Neural cell (in vitro differentiated cells): Measurements from ENCODE around the gene CDH20. TPM values are rescaled to one million over a fixed set of nuclear protein-coding genes. Genes with fewer than 3 reads are reported as not detected.

Source experiments
- H2AFZ ChIP-seq: fragments of 200-600, 300-800 bp; sonication (generic), shearing (Covaris generic); 2 replicates; pipeline ENCODE4 v1.6.0; 2014; ENCODE audit warnings: low read depth, mild to moderate bottlenecking, antibody characterized with exemption, low read length, moderate library complexity
- H3F3A ChIP-seq: fragments of 200-600 bp; shearing (Covaris generic); 2 replicates; pipeline ENCODE4 v1.6.1; 2016; ENCODE audit warnings: mild to moderate bottlenecking, moderate library complexity, mixed read lengths, antibody characterized with exemption, low read length; ENCODE audit not compliant: insufficient read depth, poor library complexity, severe bottlenecking
- H3K27ac ChIP-seq: fragments of 200-600, 300-800 bp; sonication (generic), shearing (Covaris generic); 2 replicates; pipeline ENCODE4 v1.5.1; 2014; ENCODE audit warnings: mild to moderate bottlenecking, low read length, moderate library complexity
- H3K27me3 ChIP-seq: fragments of 300-800, 200-600 bp; sonication (generic), shearing (Covaris generic); 2 replicates; pipeline ENCODE4 v1.6.0; 2014; ENCODE audit warnings: mild to moderate bottlenecking, low read depth, low read length, moderate library complexity; ENCODE audit not compliant: insufficient read depth
- H3K36me3 ChIP-seq: fragments of 300-800, 200-600 bp; sonication (generic), shearing (Covaris generic); 2 replicates; pipeline ENCODE4 v1.5.1; 2014; ENCODE audit warnings: mild to moderate bottlenecking, antibody characterized with exemption, low read length, moderate library complexity; ENCODE audit not compliant: insufficient read depth
- H3K4me2 ChIP-seq: fragments of 300-800, 200-600 bp; sonication (generic), shearing (Covaris generic); 2 replicates; pipeline ENCODE4 v1.6.0; 2014; ENCODE audit warnings: mild to moderate bottlenecking, low read length
- H3K4me3 ChIP-seq: fragments of 300-800, 200-600 bp; sonication (generic), shearing (Covaris generic); 2 replicates; pipeline ENCODE4 v1.5.1; 2014; ENCODE audit warnings: mild to moderate bottlenecking, low read length, moderate library complexity
- H3K79me2 ChIP-seq: fragments of 200-600 bp; shearing (Covaris generic); replicated peaks from 2 replicates; pipeline ENCODE4 v1.6.0; 2014; ENCODE audit warnings: mild to moderate bottlenecking, low read length, moderate library complexity; ENCODE audit not compliant: insufficient read depth
- H3K9ac ChIP-seq: fragments of 300-800, 200-600 bp; sonication (generic), shearing (Covaris generic); 2 replicates; pipeline ENCODE4 v1.6.1; 2016; ENCODE audit warnings: mild to moderate bottlenecking, low read length, mixed read lengths
- H3K9me2 ChIP-seq: fragments of 200-600 bp; shearing (Covaris generic); 2 replicates; pipeline ENCODE4 v1.6.1; 2016; ENCODE audit warnings: mild to moderate bottlenecking, low read length, mixed read lengths; ENCODE audit not compliant: insufficient read depth
- H3K9me3 ChIP-seq: fragments of 200-600, 300-800 bp; sonication (generic), shearing (Covaris generic); 2 replicates; pipeline ENCODE4 v1.6.1; 2016; ENCODE audit warnings: mild to moderate bottlenecking, mixed run types, low read length, moderate library complexity, mixed read lengths
- H4K20me1 ChIP-seq: fragments of 200-600 bp; shearing (Covaris generic); 2 replicates; pipeline ENCODE4 v1.6.1; 2016; ENCODE audit warnings: mild to moderate bottlenecking, mixed run types; ENCODE audit not compliant: insufficient read depth
- CTCF ChIP-seq: fragments of 450-650 bp; IDR thresholded peaks from 2 replicates; pipeline ENCODE4 v1.5.1; 2014; ENCODE audit warnings: antibody characterized with exemption, mild to moderate bottlenecking, moderate library complexity; ENCODE audit not compliant: poor library complexity, severe bottlenecking
- EP300 ChIP-seq: fragments of 450-650 bp; conservative IDR thresholded peaks from 2 replicates; pipeline ENCODE4 v1.6.1; 2014; ENCODE audit warnings: antibody characterized with exemption, mild to moderate bottlenecking, moderate library complexity; ENCODE audit not compliant: poor library complexity, severe bottlenecking
- EZH2 ChIP-seq: fragments of 200-600, 300-800 bp; shearing (Covaris generic), sonication (generic); IDR thresholded peaks from 2 replicates; pipeline ENCODE4 v1.6.1; 2014; ENCODE audit warnings: antibody characterized with exemption, low read length, borderline replicate concordance, mild to moderate bottlenecking; ENCODE audit not compliant: insufficient read depth, poor library complexity, severe bottlenecking
- MXI1 ChIP-seq: fragments of 450-650 bp; conservative IDR thresholded peaks from 2 replicates; pipeline ENCODE4 v1.6.1; 2014; ENCODE audit warnings: antibody characterized with exemption, mild to moderate bottlenecking; ENCODE audit not compliant: poor library complexity, severe bottlenecking
- POLR2AphosphoS5 ChIP-seq: IDR thresholded peaks from 2 replicates; pipeline ENCODE4 v1.6.1; 2012
- RAD21 ChIP-seq: fragments of 450-650 bp; conservative IDR thresholded peaks from 2 replicates; pipeline ENCODE4 v1.6.1; 2014; ENCODE audit warnings: antibody characterized with exemption, mild to moderate bottlenecking, moderate library complexity
- REST ChIP-seq: IDR thresholded peaks from 2 replicates; pipeline ENCODE4 v1.6.1; 2012; ENCODE audit warnings: borderline replicate concordance
- SMC3 ChIP-seq: fragments of 450-650 bp; conservative IDR thresholded peaks from 2 replicates; pipeline ENCODE4 v1.6.1; 2014; ENCODE audit warnings: antibody characterized with exemption, mild to moderate bottlenecking, moderate library complexity; ENCODE audit not compliant: poor library complexity
- TAF1 ChIP-seq: IDR thresholded peaks from 2 replicates; pipeline ENCODE4 v1.6.1; 2012; ENCODE audit warnings: low read depth
- polyA plus RNA-seq: library from polyadenylated mRNA; depleted of rRNA; stranded (reverse); fragments of >200 nt; gene quantifications from 2 replicates; pipeline ENCODE4 v1.2.3, GENCODE V29; 2014

CDH20 gene
- polyA plus RNA-seq, 1 donor from 2014 or later, result 1.7 TPM

- Histone ChIP-seq H3F3A (no peaks in the 10 kb centered on the region), H3K27ac (no peak overlapping the region), H3K27me3 (no peaks in the 10 kb centered on the region), H3K4me2 (no peak overlapping the region), H3K79me2 (peaks cover 20% of the 10 kb centered on the region), H3K9me2 (no peaks in the 10 kb centered on the region), H3K36me3 (no peaks in the 10 kb centered on the region), H3K9ac (no peak overlapping the region), H3K9me3 (no peaks in the 10 kb centered on the region), H2AFZ (no peak overlapping the region), H3K4me3 (no peak overlapping the region), H4K20me1 (no peaks in the 10 kb centered on the region)
- no peak for TF ChIP-seq SMC3
Observed at GRCh38 chr18:61475931-61476330, 142.7 kb downstream of the CDH20 start.

GRCh38 chr18:61489334-61489733, 156.1 kb downstream of the CDH20 start:
- H3K9me3 ChIP-seq, result no peaks in the 10 kb centered on the region
- no peak overlapping the region for H3K4me2 ChIP-seq
- H3F3A ChIP-seq, result no peaks in the 10 kb centered on the region
- no peaks in the 10 kb centered on the region for H3K79me2 ChIP-seq
- no peaks in the 10 kb centered on the region for H3K36me3 ChIP-seq
- no peak overlapping the region for H2AFZ ChIP-seq
- H3K27me3 ChIP-seq, result no peaks in the 10 kb centered on the region
- no peaks in the 10 kb centered on the region for H4K20me1 ChIP-seq
- no peak overlapping the region for H3K4me3 ChIP-seq
- no peak for TF ChIP-seq TAF1
- TF ChIP-seq SMC3, result no peak
- TF ChIP-seq EZH2, result no peak
- TF ChIP-seq MXI1, result no peak
- TF ChIP-seq CTCF, result no peak
- no peak for TF ChIP-seq REST
- no peak for TF ChIP-seq POLR2AphosphoS5
- TF ChIP-seq RAD21, result no peak
- no peak for TF ChIP-seq EP300
- no peak overlapping the region for H3K27ac ChIP-seq
- no peaks in the 10 kb centered on the region for H3K9me2 ChIP-seq
- no peak overlapping the region for H3K9ac ChIP-seq

GRCh38 chr18:61496374-61496773, 163.1 kb downstream of the CDH20 start:
- H3K4me2 ChIP-seq, result no peak overlapping the region

More at GRCh38 chr18:61496374-61496773, 163.1 kb downstream of the CDH20 start:
- H3F3A ChIP-seq, result no peaks in the 10 kb centered on the region
- H3K79me2 ChIP-seq, result no peaks in the 10 kb centered on the region
- H3K9me3 ChIP-seq, result no peaks in the 10 kb centered on the region
- no peaks in the 10 kb centered on the region for H3K36me3 ChIP-seq
- no peak overlapping the region for H3K27ac ChIP-seq
- H3K9ac ChIP-seq, result no peak overlapping the region
- no peaks in the 10 kb centered on the region for H3K27me3 ChIP-seq
- no peaks in the 10 kb centered on the region for H3K9me2 ChIP-seq
- no peak for TF ChIP-seq RAD21
- no peak for TF ChIP-seq TAF1
- no peak for TF ChIP-seq POLR2AphosphoS5
- no peak for TF ChIP-seq MXI1
- TF ChIP-seq EZH2, result no peak
- TF ChIP-seq CTCF, result no peak
- no peak for TF ChIP-seq SMC3
- TF ChIP-seq EP300, result no peak
- no peak for TF ChIP-seq REST
- H3K4me3 ChIP-seq, result no peak overlapping the region
- H2AFZ ChIP-seq, result no peak overlapping the region
- H4K20me1 ChIP-seq, result no peaks in the 10 kb centered on the region
